Liver (tissue), 9 donors: Measurements from ENCODE around the gene STK33. TPM values are rescaled to one million over a fixed set of nuclear protein-coding genes. Genes with fewer than 3 reads are reported as not detected.

Experiments used
- DNase-seq: peaks from one replicate; pipeline ENCODE4 v3.0.0-alpha.2; 2017; ENCODE audit warnings: low spot score
- H3K27ac ChIP-seq, 2 donors: one replicate each; pipeline ENCODE4 v1.7.0; 2013; ENCODE audit warnings: inconsistent platforms in 2 of 2, low read length in 2 of 2, control low read depth in 1 of 2, low read depth in 1 of 2, mild to moderate bottlenecking in 1 of 2
- H3K27me3 ChIP-seq, 4 donors: one replicate each; pipeline versions ENCODE4 v1.6.1 to v1.7.0; 2013; ENCODE audit warnings: low read length in 3 of 4, inconsistent platforms in 1 of 4, mild to moderate bottlenecking in 1 of 4, moderate library complexity in 1 of 4; ENCODE audit not compliant: control insufficient read depth in 4 of 4, insufficient read depth in 4 of 4
- H3K36me3 ChIP-seq, 4 donors: one replicate each; pipeline versions ENCODE4 v1.6.1 to v1.7.0; 2013; ENCODE audit warnings: low read length in 3 of 4, mild to moderate bottlenecking in 3 of 4, low read depth in 1 of 4, moderate library complexity in 1 of 4; ENCODE audit not compliant: control insufficient read depth in 4 of 4, insufficient read depth in 3 of 4
- H3K4me1 ChIP-seq, 4 donors: one replicate each; pipeline versions ENCODE4 v1.6.1 to v1.7.0; 2013; ENCODE audit warnings: low read length in 3 of 4, mild to moderate bottlenecking in 3 of 4, moderate library complexity in 1 of 4; ENCODE audit not compliant: control insufficient read depth in 4 of 4, insufficient read depth in 4 of 4
- H3K4me3 ChIP-seq, 3 donors: one replicate each; pipeline versions ENCODE4 v1.6.1 to v1.7.0; 2013; ENCODE audit warnings: low read length in 3 of 3, control low read depth in 1 of 3, low read depth in 1 of 3, mild to moderate bottlenecking in 1 of 3
- H3K9ac ChIP-seq, 2 donors: one replicate each; pipeline ENCODE4 v1.7.0; 2013; ENCODE audit warnings: low read length in 2 of 2, mild to moderate bottlenecking in 2 of 2, moderate library complexity in 2 of 2, control low read depth in 1 of 2, low read depth in 1 of 2
- H3K9me3 ChIP-seq, 4 donors: one replicate each; pipeline versions ENCODE4 v1.6.1 to v1.7.0; 2013; ENCODE audit warnings: low read length in 3 of 4; ENCODE audit not compliant: control insufficient read depth in 4 of 4
- ATF3 ChIP-seq: IDR thresholded peaks from 2 replicates; pipeline ENCODE4 v1.6.1; 2016; ENCODE audit warnings: antibody characterized with exemption
- CTCF ChIP-seq: fragments of 150-350 bp; IDR thresholded peaks from 2 replicates; pipeline ENCODE4 v1.5.1; 2017; ENCODE audit warnings: improper control_type of control experiment, low read depth, low read length; ENCODE audit not compliant: missing input control
- EGR1 ChIP-seq, 2 donors: IDR thresholded peaks; 2 replicates each; pipeline ENCODE4 v1.6.1; 2016 to 2018; ENCODE audit warnings: antibody characterized with exemption in 2 of 2, low read depth in 2 of 2
- FOXA2 ChIP-seq: IDR thresholded peaks from 2 replicates; pipeline ENCODE4 v1.6.1; 2016; ENCODE audit warnings: antibody characterized with exemption
- GABPA ChIP-seq, 2 donors: IDR thresholded peaks in 1 of 2; conservative IDR thresholded peaks in 1 of 2; 2 replicates each; pipeline ENCODE4 v1.6.1; 2016; ENCODE audit warnings: antibody characterized with exemption in 2 of 2, mild to moderate bottlenecking in 1 of 2, moderate library complexity in 1 of 2
- HNF4A ChIP-seq, 2 donors: conservative IDR thresholded peaks; 2 replicates each; pipeline ENCODE4 v1.6.1; 2016; ENCODE audit warnings: antibody characterized with exemption in 2 of 2, mild to moderate bottlenecking in 2 of 2
- HNF4G ChIP-seq: IDR thresholded peaks from 2 replicates; pipeline ENCODE4 v1.6.1; 2016; ENCODE audit warnings: antibody characterized with exemption
- NR2F2 ChIP-seq: IDR thresholded peaks from 2 replicates; pipeline ENCODE4 v1.6.1; 2016; ENCODE audit warnings: antibody characterized with exemption
- RAD21 ChIP-seq, 2 donors: IDR thresholded peaks; 2 replicates each; pipeline ENCODE4 v1.6.1; 2016; ENCODE audit warnings: antibody characterized with exemption in 2 of 2, mild to moderate bottlenecking in 2 of 2
- REST ChIP-seq: IDR thresholded peaks from 2 replicates; pipeline ENCODE4 v1.6.1; 2016; ENCODE audit warnings: antibody characterized with exemption, mild to moderate bottlenecking
- RXRA ChIP-seq, 2 donors: IDR thresholded peaks; 2 replicates each; pipeline ENCODE4 v1.6.1; 2017 to 2018; ENCODE audit warnings: antibody characterized with exemption in 2 of 2, mild to moderate bottlenecking in 1 of 2
- YY1 ChIP-seq: IDR thresholded peaks from 2 replicates; pipeline ENCODE4 v1.6.1; 2016; ENCODE audit warnings: antibody characterized with exemption, mild to moderate bottlenecking
- WGBS: extraction: QIAGEN DNeasy Blood & Tissue Kit; methylation state at CpG from one replicate; pipeline ENCODE4 v1.1.7; 2013; 5-methylcytosine and 5-hydroxymethylcytosine counted together
- polyA plus RNA-seq, 2 donors: library from polyadenylated mRNA; stranded (reverse) in 1 of 2; unstranded in 1 of 2; fragments of 200-250 nt in 1 of 2; fragments of >200 nt in 1 of 2; fragmentation: Nextera tagmentation in 1 of 2; extraction: Ambion mirVana in 1 of 2; gene quantifications; one replicate each; pipeline versions ENCODE4 v1.2.1 to v1.2.3, GENCODE V29; 2013 to 2015
- total RNA-seq, 2 donors: library from RNA; depleted of rRNA; stranded (reverse); fragments of >200 nt; gene quantifications; one replicate each; pipeline ENCODE4 v1.2.3, GENCODE V29; 2014
- donor health status: healthy.
- donor health status: healthy.
- donor health status: healthy.
- donor health status: healthy.
- donor health status: healthy.

The STK33 gene
- total and polyA plus RNA-seq, 4 donors, result 0.09 to 1.1 (median 0.52) TPM

GRCh38 chr11:8567602-8568198, 26.3 kb downstream of the STK33 start:
- no peaks in the 10 kb centered on the region for H3K36me3 ChIP-seq
- TF ChIP-seq NR2F2 (no peak), RXRA (IDR thresholded peaks at IDR 0.05) (no peak), CTCF (no peak), GABPA (IDR thresholded peaks at IDR 0.05 in 1 of 2, conservative IDR thresholded peaks at IDR 0.05 in 1 of 2) (no peak), FOXA2 (no peak), YY1 (no peak), ATF3 (no peak), HNF4A (conservative IDR thresholded peaks at IDR 0.05) (no peak), HNF4G (no peak)
- H3K27ac ChIP-seq, result no peak overlapping the region
- no peaks in the 10 kb centered on the region for H3K4me1 ChIP-seq
- no peak overlapping the region for H3K4me3 ChIP-seq
- WGBS, result 73% methylated on average over 2 of the region's 2 CpGs
- H3K9me3 ChIP-seq, result no peaks in the 10 kb centered on the region
- no peak overlapping the region for H3K9ac ChIP-seq
- no peaks in the 10 kb centered on the region for H3K27me3 ChIP-seq
- no peak for DNase-seq

GRCh38 chr11:8566613-8567210, 27.3 kb downstream of the STK33 start:
- 28% methylated on average over 5 of the region's 5 CpGs for WGBS
- no peak for DNase-seq
- peaks cover 0 to under 1% (median 0%) of the 10 kb centered on the region in 4 donors for H3K9me3 ChIP-seq
- H3K9ac ChIP-seq, result no peak overlapping the region
- no peaks in the 10 kb centered on the region for H3K27me3 ChIP-seq
- no peak overlapping the region for H3K27ac ChIP-seq
- H3K4me3 ChIP-seq, result no peak overlapping the region
- TF ChIP-seq EGR1 (IDR thresholded peaks at IDR 0.05; ENCODE audit: low read depth in 2 of 2), result no peak
- TF ChIP-seq CTCF, result peak; percentile 66
- peak; percentile 88 to 89 for TF ChIP-seq RAD21 (IDR thresholded peaks at IDR 0.05)
- TF ChIP-seq REST, result no peak
- TF ChIP-seq RXRA (IDR thresholded peaks at IDR 0.05), result no peak
- no peaks in the 10 kb centered on the region for H3K36me3 ChIP-seq
- no peaks in the 10 kb centered on the region for H3K4me1 ChIP-seq
